Neural cell (in vitro differentiated cells): ENCODE data around the gene MS4A8. TPM values are rescaled to one million over a fixed set of nuclear protein-coding genes. Genes with fewer than 3 reads are reported as not detected.
"Not testable (repeated sequence)": the region's sequence is repeated elsewhere in the genome, so short reads cannot be mapped to it uniquely, and the experiment has no call there.

ENCODE experiments used
- H2AFZ ChIP-seq: fragments of 200-600, 300-800 bp; sonication (generic), shearing (Covaris generic); 2 replicates; pipeline ENCODE4 v1.6.0; 2014; ENCODE audit warnings: low read depth, mild to moderate bottlenecking, antibody characterized with exemption, low read length, moderate library complexity
- H3F3A ChIP-seq: fragments of 200-600 bp; shearing (Covaris generic); 2 replicates; pipeline ENCODE4 v1.6.1; 2016; ENCODE audit warnings: mild to moderate bottlenecking, moderate library complexity, mixed read lengths, antibody characterized with exemption, low read length; ENCODE audit not compliant: insufficient read depth, poor library complexity, severe bottlenecking
- H3K27ac ChIP-seq: fragments of 200-600, 300-800 bp; sonication (generic), shearing (Covaris generic); 2 replicates; pipeline ENCODE4 v1.5.1; 2014; ENCODE audit warnings: mild to moderate bottlenecking, low read length, moderate library complexity
- H3K27me3 ChIP-seq: fragments of 300-800, 200-600 bp; sonication (generic), shearing (Covaris generic); 2 replicates; pipeline ENCODE4 v1.6.0; 2014; ENCODE audit warnings: mild to moderate bottlenecking, low read depth, low read length, moderate library complexity; ENCODE audit not compliant: insufficient read depth
- H3K36me3 ChIP-seq: fragments of 300-800, 200-600 bp; sonication (generic), shearing (Covaris generic); 2 replicates; pipeline ENCODE4 v1.5.1; 2014; ENCODE audit warnings: mild to moderate bottlenecking, antibody characterized with exemption, low read length, moderate library complexity; ENCODE audit not compliant: insufficient read depth
- H3K4me2 ChIP-seq: fragments of 300-800, 200-600 bp; sonication (generic), shearing (Covaris generic); 2 replicates; pipeline ENCODE4 v1.6.0; 2014; ENCODE audit warnings: mild to moderate bottlenecking, low read length
- H3K4me3 ChIP-seq: fragments of 300-800, 200-600 bp; sonication (generic), shearing (Covaris generic); 2 replicates; pipeline ENCODE4 v1.5.1; 2014; ENCODE audit warnings: mild to moderate bottlenecking, low read length, moderate library complexity
- H3K79me2 ChIP-seq: fragments of 200-600 bp; shearing (Covaris generic); replicated peaks from 2 replicates; pipeline ENCODE4 v1.6.0; 2014; ENCODE audit warnings: mild to moderate bottlenecking, low read length, moderate library complexity; ENCODE audit not compliant: insufficient read depth
- H3K9ac ChIP-seq: fragments of 300-800, 200-600 bp; sonication (generic), shearing (Covaris generic); 2 replicates; pipeline ENCODE4 v1.6.1; 2016; ENCODE audit warnings: mild to moderate bottlenecking, low read length, mixed read lengths
- H3K9me2 ChIP-seq: fragments of 200-600 bp; shearing (Covaris generic); 2 replicates; pipeline ENCODE4 v1.6.1; 2016; ENCODE audit warnings: mild to moderate bottlenecking, low read length, mixed read lengths; ENCODE audit not compliant: insufficient read depth
- H3K9me3 ChIP-seq: fragments of 200-600, 300-800 bp; sonication (generic), shearing (Covaris generic); 2 replicates; pipeline ENCODE4 v1.6.1; 2016; ENCODE audit warnings: mild to moderate bottlenecking, mixed run types, low read length, moderate library complexity, mixed read lengths
- H4K20me1 ChIP-seq: fragments of 200-600 bp; shearing (Covaris generic); 2 replicates; pipeline ENCODE4 v1.6.1; 2016; ENCODE audit warnings: mild to moderate bottlenecking, mixed run types; ENCODE audit not compliant: insufficient read depth
- CTCF ChIP-seq: fragments of 450-650 bp; IDR thresholded peaks from 2 replicates; pipeline ENCODE4 v1.5.1; 2014; ENCODE audit warnings: antibody characterized with exemption, mild to moderate bottlenecking, moderate library complexity; ENCODE audit not compliant: poor library complexity, severe bottlenecking
- EP300 ChIP-seq: fragments of 450-650 bp; conservative IDR thresholded peaks from 2 replicates; pipeline ENCODE4 v1.6.1; 2014; ENCODE audit warnings: antibody characterized with exemption, mild to moderate bottlenecking, moderate library complexity; ENCODE audit not compliant: poor library complexity, severe bottlenecking
- EZH2 ChIP-seq: fragments of 200-600, 300-800 bp; shearing (Covaris generic), sonication (generic); IDR thresholded peaks from 2 replicates; pipeline ENCODE4 v1.6.1; 2014; ENCODE audit warnings: antibody characterized with exemption, low read length, borderline replicate concordance, mild to moderate bottlenecking; ENCODE audit not compliant: insufficient read depth, poor library complexity, severe bottlenecking
- MXI1 ChIP-seq: fragments of 450-650 bp; conservative IDR thresholded peaks from 2 replicates; pipeline ENCODE4 v1.6.1; 2014; ENCODE audit warnings: antibody characterized with exemption, mild to moderate bottlenecking; ENCODE audit not compliant: poor library complexity, severe bottlenecking
- POLR2AphosphoS5 ChIP-seq: IDR thresholded peaks from 2 replicates; pipeline ENCODE4 v1.6.1; 2012
- RAD21 ChIP-seq: fragments of 450-650 bp; conservative IDR thresholded peaks from 2 replicates; pipeline ENCODE4 v1.6.1; 2014; ENCODE audit warnings: antibody characterized with exemption, mild to moderate bottlenecking, moderate library complexity
- REST ChIP-seq: IDR thresholded peaks from 2 replicates; pipeline ENCODE4 v1.6.1; 2012; ENCODE audit warnings: borderline replicate concordance
- SMC3 ChIP-seq: fragments of 450-650 bp; conservative IDR thresholded peaks from 2 replicates; pipeline ENCODE4 v1.6.1; 2014; ENCODE audit warnings: antibody characterized with exemption, mild to moderate bottlenecking, moderate library complexity; ENCODE audit not compliant: poor library complexity
- TAF1 ChIP-seq: IDR thresholded peaks from 2 replicates; pipeline ENCODE4 v1.6.1; 2012; ENCODE audit warnings: low read depth
- polyA plus RNA-seq: library from polyadenylated mRNA; depleted of rRNA; stranded (reverse); fragments of >200 nt; gene quantifications from 2 replicates; pipeline ENCODE4 v1.2.3, GENCODE V29; 2014

The MS4A8 gene
- polyA plus RNA-seq, 1 donor from 2014 or later = not detected

DNA sequence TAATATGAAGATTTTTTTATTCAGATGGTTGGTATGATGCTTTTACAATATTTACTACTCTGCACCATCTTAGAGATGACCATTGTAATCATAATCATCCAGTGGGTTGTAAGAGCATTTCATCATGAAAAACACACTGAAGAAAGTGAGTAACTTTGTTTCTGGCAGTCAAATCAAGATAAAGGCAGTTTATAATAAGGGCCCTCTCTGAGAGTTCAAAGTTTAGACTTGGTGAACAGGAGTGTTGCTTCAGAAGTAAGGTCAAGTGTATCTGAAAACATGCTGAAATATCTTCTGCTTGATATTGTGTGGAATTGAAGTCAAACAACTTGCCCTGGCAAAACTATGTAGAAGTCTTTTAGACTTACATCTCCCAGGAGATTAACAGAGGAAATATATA, 19.5 kb upstream of the MS4A8 start:
- Histone ChIP-seq H3F3A (no peaks in the 10 kb centered on the region), H3K36me3 (no peaks in the 10 kb centered on the region), H3K4me2 (no peak overlapping the region), H3K4me3 (no peak overlapping the region), H3K9me2 (no peaks in the 10 kb centered on the region), H3K27me3 (no peaks in the 10 kb centered on the region), H4K20me1 (no peaks in the 10 kb centered on the region), H3K9ac (no peak overlapping the region), H2AFZ (no peak overlapping the region), H3K79me2 (no peaks in the 10 kb centered on the region), H3K27ac (no peak overlapping the region), H3K9me3 (no peaks in the 10 kb centered on the region)
- TF ChIP-seq CTCF (no peak), EP300 (no peak), SMC3 (no peak), RAD21 (no peak), POLR2AphosphoS5 (no peak), TAF1 (no peak), MXI1 (no peak), REST (no peak), EZH2 (no peak)

GRCh38 chr11:60680455-60681119, 18.8 kb upstream of the MS4A8 start:
- no peak for TF ChIP-seq TAF1
- no peak for TF ChIP-seq MXI1
- no peak for TF ChIP-seq RAD21
- TF ChIP-seq POLR2AphosphoS5 = no peak
- no peak for TF ChIP-seq REST
- no peaks in the 10 kb centered on the region for H3K79me2 ChIP-seq
- H3K27ac ChIP-seq = no peak overlapping the region
- no peaks in the 10 kb centered on the region for H3K9me3 ChIP-seq
- H4K20me1 ChIP-seq = no peaks in the 10 kb centered on the region
- H3K9ac ChIP-seq = no peak overlapping the region
- no peaks in the 10 kb centered on the region for H3K9me2 ChIP-seq
- no peak overlapping the region for H3K4me3 ChIP-seq
- no peaks in the 10 kb centered on the region for H3K27me3 ChIP-seq
- no peak overlapping the region for H3K4me2 ChIP-seq
- no peaks in the 10 kb centered on the region for H3K36me3 ChIP-seq
- no peak overlapping the region for H2AFZ ChIP-seq
- no peaks in the 10 kb centered on the region for H3F3A ChIP-seq

- not testable (repeated sequence) for H3K4me2 ChIP-seq, H3K4me3 ChIP-seq, H2AFZ ChIP-seq, H3K9me2 ChIP-seq, H3K36me3 ChIP-seq, H3K27ac ChIP-seq, H3K9ac ChIP-seq, H3K79me2 ChIP-seq, H3K27me3 ChIP-seq, H3K9me3 ChIP-seq, H4K20me1 ChIP-seq, H3F3A ChIP-seq
These were observed 14.9 kb upstream of the MS4A8 start for GRCh38 chr11:60684541-60684848.
